HepG2 (cell line): ENCODE results near the gene USP5.

ENCODE experiments used
- ARNT2 ChIP-seq: sonication (generic); formaldehyde crosslinking; IDR thresholded peaks from 2 replicates; pipeline ENCODE4 v1.8.0; 2022; ENCODE audit warnings: mild to moderate bottlenecking, low read depth, missing genetic modification reagents, moderate library complexity
- ELF4 ChIP-seq: sonication (generic); formaldehyde crosslinking; IDR thresholded peaks from 2 replicates; pipeline ENCODE4 v1.5.0; 2020; ENCODE audit warnings: missing genetic modification reagents, mild to moderate bottlenecking, moderate library complexity, borderline replicate concordance
- EZH2 ChIP-seq: conservative IDR thresholded peaks from 2 replicates; pipeline ENCODE4 v1.6.1; 2012; ENCODE audit warnings: mild to moderate bottlenecking, low read depth, low read length, moderate library complexity
- POLR2A ChIP-seq, 2 experiments: IDR thresholded peaks; 2 replicates each; pipeline ENCODE4 v1.6.1; 2011; ENCODE audit warnings: low read depth in 2 of 2, low read length in 2 of 2, mild to moderate bottlenecking in 1 of 2, moderate library complexity in 1 of 2; ENCODE audit not compliant: insufficient read depth in 1 of 2
- POLR2AphosphoS5 ChIP-seq: IDR thresholded peaks from 2 replicates; pipeline ENCODE4 v1.6.1; 2012; ENCODE audit warnings: low read depth, low read length
- RBM39 ChIP-seq: fragments of 200-400 bp; formaldehyde crosslinking; IDR thresholded peaks from one replicate; pipeline ENCODE4 v1.6.1; 2018; ENCODE audit warnings: antibody characterized with exemption, mild to moderate bottlenecking, low read depth, low read length; ENCODE audit not compliant: poor library complexity, severe bottlenecking
- SIX1 ChIP-seq: sonication (generic); formaldehyde crosslinking; IDR thresholded peaks from 2 replicates; pipeline ENCODE4 v1.4.0; 2020; ENCODE audit warnings: missing genetic modification reagents, borderline replicate concordance
- TRIM24 ChIP-seq: sonication (generic); formaldehyde crosslinking; IDR thresholded peaks from 2 replicates; pipeline ENCODE4 v1.8.0; 2022; ENCODE audit warnings: mild to moderate bottlenecking, missing genetic modification reagents
- ZNF253 ChIP-seq: sonication (generic); formaldehyde crosslinking; IDR thresholded peaks from 2 replicates; pipeline ENCODE4 v1.8.0; 2022; ENCODE audit warnings: mild to moderate bottlenecking, missing genetic modification reagents, borderline replicate concordance
- ZNF296 ChIP-seq: sonication (generic); formaldehyde crosslinking; conservative IDR thresholded peaks from 2 replicates; pipeline ENCODE4 v1.5.0; 2020; ENCODE audit warnings: mild to moderate bottlenecking, missing genetic modification reagents
- TF ChIP-seq, protein P1 (sequence below): sonication (generic); formaldehyde crosslinking; IDR thresholded peaks from 2 replicates; pipeline ENCODE4 v1.4.0; 2020; ENCODE audit warnings: missing genetic modification reagents
- TF ChIP-seq, protein P2 (sequence below): sonication (generic); formaldehyde crosslinking; IDR thresholded peaks from 2 replicates; pipeline ENCODE4 v1.5.0; 2020; ENCODE audit warnings: mild to moderate bottlenecking, missing genetic modification reagents, moderate library complexity

DNA sequence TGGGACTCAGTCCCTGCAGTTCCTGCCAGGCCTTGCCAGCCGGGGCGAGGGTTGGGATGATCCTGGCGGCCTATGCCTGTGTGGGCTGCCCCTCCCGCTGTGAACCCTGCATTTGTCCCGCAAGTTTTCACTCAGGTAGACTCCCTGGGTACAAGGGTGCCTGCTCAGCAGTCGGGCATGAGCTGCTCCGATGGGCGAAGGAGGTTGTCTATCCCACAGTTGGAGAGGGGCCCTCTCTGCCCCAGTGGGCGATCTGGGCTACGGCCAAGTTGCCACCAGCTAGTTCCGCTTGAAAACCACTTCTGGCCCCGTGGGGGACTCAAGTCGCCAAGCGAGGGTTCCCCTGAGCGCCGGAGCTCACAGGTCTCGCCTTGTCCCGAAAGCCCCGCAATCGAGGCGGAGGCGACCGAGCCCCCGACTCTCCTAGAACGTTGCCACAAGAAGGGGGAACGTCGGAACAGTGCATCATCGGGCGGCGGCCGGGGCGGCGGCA, 15.0 kb downstream of the USP5 start:
- TF ChIP-seq, protein P1, sequence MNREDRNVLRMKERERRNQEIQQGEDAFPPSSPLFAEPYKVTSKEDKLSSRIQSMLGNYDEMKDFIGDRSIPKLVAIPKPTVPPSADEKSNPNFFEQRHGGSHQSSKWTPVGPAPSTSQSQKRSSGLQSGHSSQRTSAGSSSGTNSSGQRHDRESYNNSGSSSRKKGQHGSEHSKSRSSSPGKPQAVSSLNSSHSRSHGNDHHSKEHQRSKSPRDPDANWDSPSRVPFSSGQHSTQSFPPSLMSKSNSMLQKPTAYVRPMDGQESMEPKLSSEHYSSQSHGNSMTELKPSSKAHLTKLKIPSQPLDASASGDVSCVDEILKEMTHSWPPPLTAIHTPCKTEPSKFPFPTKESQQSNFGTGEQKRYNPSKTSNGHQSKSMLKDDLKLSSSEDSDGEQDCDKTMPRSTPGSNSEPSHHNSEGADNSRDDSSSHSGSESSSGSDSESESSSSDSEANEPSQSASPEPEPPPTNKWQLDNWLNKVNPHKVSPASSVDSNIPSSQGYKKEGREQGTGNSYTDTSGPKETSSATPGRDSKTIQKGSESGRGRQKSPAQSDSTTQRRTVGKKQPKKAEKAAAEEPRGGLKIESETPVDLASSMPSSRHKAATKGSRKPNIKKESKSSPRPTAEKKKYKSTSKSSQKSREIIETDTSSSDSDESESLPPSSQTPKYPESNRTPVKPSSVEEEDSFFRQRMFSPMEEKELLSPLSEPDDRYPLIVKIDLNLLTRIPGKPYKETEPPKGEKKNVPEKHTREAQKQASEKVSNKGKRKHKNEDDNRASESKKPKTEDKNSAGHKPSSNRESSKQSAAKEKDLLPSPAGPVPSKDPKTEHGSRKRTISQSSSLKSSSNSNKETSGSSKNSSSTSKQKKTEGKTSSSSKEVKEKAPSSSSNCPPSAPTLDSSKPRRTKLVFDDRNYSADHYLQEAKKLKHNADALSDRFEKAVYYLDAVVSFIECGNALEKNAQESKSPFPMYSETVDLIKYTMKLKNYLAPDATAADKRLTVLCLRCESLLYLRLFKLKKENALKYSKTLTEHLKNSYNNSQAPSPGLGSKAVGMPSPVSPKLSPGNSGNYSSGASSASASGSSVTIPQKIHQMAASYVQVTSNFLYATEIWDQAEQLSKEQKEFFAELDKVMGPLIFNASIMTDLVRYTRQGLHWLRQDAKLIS = 0 out of 2 replicates have a peak, but pooled peaks have one; percentile 12
- TF ChIP-seq EZH2 = no peak
- no peak for TF ChIP-seq SIX1 (CRISPR knock-in tag)
- TF ChIP-seq POLR2AphosphoS5 = no peak
- TF ChIP-seq ZNF296 (CRISPR knock-in tag) = no peak
- no peak for TF ChIP-seq ELF4 (CRISPR knock-in tag)
- no peak for TF ChIP-seq RBM39
- TF ChIP-seq, protein P2, sequence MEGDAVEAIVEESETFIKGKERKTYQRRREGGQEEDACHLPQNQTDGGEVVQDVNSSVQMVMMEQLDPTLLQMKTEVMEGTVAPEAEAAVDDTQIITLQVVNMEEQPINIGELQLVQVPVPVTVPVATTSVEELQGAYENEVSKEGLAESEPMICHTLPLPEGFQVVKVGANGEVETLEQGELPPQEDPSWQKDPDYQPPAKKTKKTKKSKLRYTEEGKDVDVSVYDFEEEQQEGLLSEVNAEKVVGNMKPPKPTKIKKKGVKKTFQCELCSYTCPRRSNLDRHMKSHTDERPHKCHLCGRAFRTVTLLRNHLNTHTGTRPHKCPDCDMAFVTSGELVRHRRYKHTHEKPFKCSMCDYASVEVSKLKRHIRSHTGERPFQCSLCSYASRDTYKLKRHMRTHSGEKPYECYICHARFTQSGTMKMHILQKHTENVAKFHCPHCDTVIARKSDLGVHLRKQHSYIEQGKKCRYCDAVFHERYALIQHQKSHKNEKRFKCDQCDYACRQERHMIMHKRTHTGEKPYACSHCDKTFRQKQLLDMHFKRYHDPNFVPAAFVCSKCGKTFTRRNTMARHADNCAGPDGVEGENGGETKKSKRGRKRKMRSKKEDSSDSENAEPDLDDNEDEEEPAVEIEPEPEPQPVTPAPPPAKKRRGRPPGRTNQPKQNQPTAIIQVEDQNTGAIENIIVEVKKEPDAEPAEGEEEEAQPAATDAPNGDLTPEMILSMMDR (CRISPR knock-in tag) = no peak
- TF ChIP-seq ARNT2 (CRISPR knock-in tag) = no peak; the same call in 1 of the 2 replicates
- no peak for TF ChIP-seq TRIM24 (CRISPR knock-in tag)
- TF ChIP-seq POLR2A (IDR thresholded peaks at IDR 0.05; ENCODE audit: insufficient read depth in 1 of 2, low read depth in 2 of 2, low read length in 2 of 2) = no peak
- TF ChIP-seq ZNF253 (CRISPR knock-in tag) = no peak
